Measurements from ENCODE around the gene TAP2.

The TAP2 gene

DNA sequence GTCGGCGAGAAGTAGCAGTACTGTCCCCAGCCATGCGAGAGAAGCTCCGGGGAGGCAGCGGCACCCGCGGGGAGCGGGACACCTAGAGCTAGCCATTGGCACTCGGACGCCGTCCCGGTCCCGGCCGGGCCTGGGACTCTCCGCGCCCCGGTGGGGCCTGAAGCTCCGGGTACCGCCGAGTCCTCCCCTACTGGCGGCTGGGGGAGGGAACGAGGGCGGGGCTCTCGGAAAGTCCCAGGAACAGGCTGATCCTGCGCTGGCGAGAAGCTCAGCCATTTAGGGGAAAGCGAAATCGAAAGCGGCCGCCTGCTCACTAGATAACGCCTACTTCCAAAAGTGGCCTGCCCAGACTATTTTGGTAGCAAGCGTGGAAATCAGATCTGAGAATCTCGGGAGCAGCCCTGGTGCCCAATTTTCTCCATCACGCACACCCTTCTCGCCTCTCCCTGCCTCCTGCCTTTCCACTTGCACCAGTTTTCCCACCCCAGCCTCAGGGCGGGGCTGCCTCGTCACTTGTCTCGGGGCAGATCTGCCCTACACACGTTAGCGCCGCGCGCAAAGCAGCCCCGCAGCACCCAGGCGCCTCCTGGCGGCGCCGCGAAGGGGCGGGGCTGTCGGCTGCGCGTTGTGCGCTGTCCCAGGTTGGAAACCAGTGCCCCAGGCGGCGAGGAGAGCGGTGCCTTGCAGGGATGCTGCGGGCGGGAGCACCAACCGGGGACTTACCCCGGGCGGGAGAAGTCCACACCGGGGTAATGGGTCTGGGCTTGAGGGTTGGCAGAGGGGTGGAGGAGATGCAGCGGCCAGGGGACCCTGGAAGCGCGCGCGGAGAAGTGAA, 15.2 kb upstream of the TAP2 start, which contains the start of the genes PSMB9 and TAP1:
TSS of gene PSMB9 (plus strand) at position 652 of the 835 bp plus-strand sequence. CDS start at position 690, 38 bp downstream.
TSS of gene TAP1 (minus strand) at position 164 of the 835 bp plus-strand sequence. CDS start at position 96, 68 bp downstream.
- peak; percentile 93 for DNase-seq

DNA sequence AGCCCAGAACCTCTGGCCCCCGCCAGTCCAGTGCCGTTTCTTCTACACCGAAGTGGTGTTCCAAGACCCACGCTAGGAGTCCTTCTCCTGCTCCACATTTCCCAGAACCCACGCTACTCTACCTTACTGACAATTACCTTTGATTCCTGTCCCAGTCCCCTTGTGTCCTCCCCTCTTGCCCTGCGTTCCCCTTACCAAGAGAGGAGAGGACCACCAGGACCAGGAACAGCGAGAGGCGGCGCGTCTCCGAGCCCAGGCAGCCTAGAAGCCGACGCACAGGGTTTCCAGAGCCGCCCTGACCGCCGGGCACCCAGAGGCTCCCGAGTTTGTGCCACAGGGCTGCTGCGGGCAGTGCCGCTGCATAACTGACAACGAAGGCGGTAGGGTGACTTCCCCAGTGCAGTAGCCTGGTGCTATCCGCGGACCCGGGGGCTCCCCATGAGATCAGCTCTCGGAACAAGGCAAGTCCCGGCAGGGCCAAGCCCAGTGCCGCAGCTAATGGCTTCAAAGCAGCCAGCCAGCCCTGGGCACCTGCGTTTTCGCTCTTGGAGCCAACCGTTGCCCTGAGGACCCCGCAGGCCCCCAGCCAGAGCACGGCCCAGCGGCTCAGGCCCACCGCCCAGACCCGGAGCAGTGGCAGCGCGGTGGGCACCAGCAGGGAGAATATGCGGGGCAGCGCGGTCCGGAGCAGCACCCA, 14.5 kb upstream of the TAP2 start:
- DNase-seq: peak; percentile 67

- no peak for DNase-seq
Measured at GRCh38 chr6:32852018-32852843, 13.7 kb upstream of the TAP2 start.

GRCh38 chr6:32851025-32851424, 12.5 kb upstream of the TAP2 start:
- DNase-seq: no peak

GRCh38 chr6:32849126-32849525, 10.6 kb upstream of the TAP2 start:
- no peak for DNase-seq

DNA sequence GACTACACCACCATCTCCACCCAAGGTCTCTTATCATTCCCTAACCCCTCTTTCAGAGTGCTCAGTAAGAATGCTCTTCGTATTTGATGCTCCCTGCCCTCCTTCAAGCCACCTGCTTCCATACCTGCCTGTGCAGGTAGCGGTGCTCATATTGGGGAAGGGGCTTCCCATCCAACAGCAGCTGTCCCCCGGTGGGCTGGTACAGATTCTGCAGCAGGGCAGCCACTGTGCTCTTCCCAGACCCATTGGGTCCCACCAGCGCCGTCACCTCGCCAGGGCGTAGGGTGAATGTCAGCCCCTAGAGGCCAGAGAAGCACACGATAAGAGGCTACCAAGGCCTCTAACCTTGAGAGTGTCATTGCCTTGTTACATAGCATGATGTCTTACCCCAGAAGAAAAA, 9.3 kb upstream of the TAP2 start:
- DNase-seq: no peak

- DNase-seq: no peak
Measured at GRCh38 chr6:32847004-32847403, 8.5 kb upstream of the TAP2 start.

GRCh38 chr6:32845384-32845884, 6.9 kb upstream of the TAP2 start:
- DNase-seq: no peak

DNA sequence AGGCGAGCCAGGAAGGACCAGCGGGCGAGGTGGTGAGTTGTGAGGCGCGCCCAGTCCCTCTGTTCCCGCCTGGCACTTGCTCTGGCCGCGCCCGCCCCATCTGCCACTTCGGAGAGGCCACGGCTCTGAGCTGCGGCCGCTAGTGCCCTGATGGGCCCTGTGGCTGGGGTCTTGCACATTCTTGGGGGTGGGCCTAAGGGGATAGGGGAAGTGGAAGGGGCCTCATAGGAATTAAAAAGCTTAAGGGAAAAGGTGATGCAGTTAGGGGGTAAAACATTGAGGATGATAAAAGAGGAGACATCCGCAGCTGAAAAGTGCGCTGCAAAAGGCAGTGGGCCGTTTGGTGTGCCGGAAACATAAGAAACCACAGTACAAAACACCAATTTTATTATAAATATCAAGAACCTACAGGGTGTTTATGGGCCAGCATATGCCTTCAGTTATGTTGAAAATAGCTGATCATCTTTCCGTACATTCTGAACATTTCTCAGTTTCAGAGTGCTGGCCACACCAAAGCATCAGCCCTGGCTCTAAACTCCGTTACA, 6.4 kb upstream of the TAP2 start:
- no peak for DNase-seq

GRCh38 chr6:32843979-32844838, 5.7 kb upstream of the TAP2 start, which contains the start of gene PSMB8:
PSMB8 (minus strand) TSS chr6:32844047; CDS start chr6:32843996, 51 bp downstream.
- peak; percentile 94 for DNase-seq

GRCh38 chr6:32843331-32843978, 4.9 kb upstream of the TAP2 start:
- no peak for DNase-seq

DNA sequence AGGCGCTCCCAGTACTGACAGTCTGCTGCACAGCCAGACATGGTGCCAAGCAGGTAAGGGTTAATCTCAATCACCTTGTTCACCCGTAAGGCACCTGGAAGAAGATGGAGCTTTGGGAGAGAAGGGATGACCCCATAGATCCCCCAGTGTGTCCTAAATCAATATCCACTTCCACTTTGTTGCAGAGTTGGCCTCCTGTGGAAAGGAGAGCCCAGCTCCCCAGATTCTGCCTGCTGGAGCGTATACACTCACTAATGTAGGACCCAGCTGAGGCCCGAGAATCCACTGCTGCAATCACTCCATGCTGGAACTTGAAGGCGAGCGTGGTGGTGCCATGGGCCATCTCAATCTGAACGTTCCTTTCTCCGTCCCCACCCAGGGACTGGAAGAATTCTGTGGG, 4.2 kb upstream of the TAP2 start:
- DNase-seq: no peak

DNA sequence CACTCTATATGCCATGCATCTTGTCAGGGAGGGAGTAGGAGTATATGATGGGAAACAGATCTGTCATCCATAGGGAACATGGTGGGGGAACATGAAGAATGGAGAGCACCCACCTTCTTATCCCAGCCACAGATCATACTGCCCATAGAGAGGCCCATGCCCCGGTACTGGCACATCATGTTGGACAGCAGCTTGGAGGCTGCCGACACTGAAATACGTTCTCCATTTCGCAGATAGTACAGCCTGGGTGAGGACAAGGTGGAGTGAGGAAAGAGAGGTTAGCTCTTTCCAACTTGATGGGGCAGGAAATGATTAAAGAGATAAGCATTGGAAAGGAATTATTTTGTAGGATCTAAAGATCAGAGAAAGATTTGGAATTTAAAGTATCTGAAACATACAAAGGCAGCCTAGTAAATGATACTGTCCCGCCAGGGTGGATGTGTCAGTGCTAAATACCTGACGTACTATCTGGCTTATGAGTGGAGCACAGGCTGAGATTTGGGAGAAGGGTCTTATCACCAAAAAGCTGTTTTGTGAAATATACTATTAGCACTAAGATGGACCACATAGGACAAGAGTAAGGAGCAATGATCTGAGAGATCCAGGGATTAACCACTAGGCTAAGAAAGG, 3.6 kb upstream of the TAP2 start:
- DNase-seq: no peak

GRCh38 chr6:32840604-32841246, 2.2 kb upstream of the TAP2 start:
- no peak for DNase-seq

- DNase-seq: no peak
Measured at GRCh38 chr6:32839356-32839755, 817 bp upstream of the TAP2 start.

DNA sequence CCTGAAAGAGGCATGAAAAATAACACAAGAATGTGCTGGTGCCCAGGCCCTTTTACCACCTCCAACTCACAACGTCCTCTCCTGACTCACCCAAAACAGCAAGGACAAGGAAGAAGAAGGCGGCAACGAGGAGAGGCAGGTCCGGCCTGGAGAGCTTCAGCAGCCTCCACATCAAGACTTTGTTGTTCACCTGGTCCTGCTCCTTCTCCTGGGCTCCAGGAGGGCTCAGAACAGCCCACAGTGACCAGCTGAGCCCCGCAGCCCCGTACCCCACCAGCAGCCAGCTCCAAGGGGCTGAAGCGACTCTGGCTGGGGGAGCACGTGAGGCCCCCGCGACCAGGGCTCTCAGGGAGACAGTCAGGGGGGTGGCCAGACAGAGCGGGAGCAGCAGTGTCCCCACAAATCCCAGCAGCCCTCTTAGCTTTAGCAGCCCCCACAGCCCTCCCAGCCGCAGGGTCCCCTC, 857 bp downstream of the TAP2 start:
- DNase-seq: no peak

- DNase-seq: no peak
Measured at GRCh38 chr6:32836873-32837272, 1.7 kb downstream of the TAP2 start.

DNA sequence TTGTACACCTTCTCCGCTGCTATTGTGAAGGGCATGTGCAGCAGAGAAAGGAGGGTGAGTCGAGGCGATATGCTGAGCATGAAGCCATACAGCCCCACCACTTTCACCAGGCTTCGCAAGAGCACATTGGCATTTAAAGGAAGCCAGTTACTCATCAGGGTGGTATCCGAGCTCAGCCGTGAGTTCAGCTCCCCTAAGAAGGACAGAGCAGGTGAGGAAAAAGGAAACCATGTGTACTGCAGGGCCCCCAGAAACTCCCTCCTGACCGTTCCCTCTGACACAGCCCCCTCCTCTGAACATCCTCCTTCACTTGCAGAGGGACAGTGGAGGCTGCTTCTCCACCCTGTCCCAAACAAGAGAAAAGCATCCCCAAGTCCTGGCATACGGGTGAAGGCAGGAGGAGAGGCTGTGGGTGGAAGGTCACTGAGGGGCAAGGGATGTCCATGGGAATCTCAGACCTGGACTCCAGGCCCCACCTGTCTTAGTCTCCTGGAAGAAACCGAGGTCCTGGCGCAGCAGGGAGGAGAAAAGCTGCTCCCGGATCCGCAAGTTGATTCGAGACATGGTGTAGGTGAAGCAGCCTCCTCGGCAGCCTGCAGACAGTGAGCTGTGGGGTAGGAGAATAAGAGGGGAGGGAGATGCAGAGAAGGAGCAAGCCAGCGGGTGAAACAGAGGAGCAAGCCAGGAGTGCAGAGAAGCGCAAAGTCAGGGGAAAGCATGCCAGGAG, 3.2 kb downstream of the TAP2 start:
- no peak for DNase-seq

- no peak for DNase-seq
Measured at GRCh38 chr6:32833664-32834063, 4.9 kb downstream of the TAP2 start.
